RWPE1 (cell line): ENCODE results near the gene LMO7.

Source experiments
- CTCF ChIA-PET: fragments of 350-600 bp; sonication (Branson Sonifier 250); formaldehyde crosslinking; extraction: SDS; loops from one replicate; lab custom pipeline; 2021; lab: Yijun Ruan, JAX
- POLR2A ChIA-PET: fragments of 400-600 bp; formaldehyde crosslinking; extraction: SDS; loops from one replicate; lab custom pipeline; 2020; ENCODE audit warnings: antibody characterized with exemption; ENCODE audit not compliant: low non-redundant PET; lab: Yijun Ruan, JAX
- DNase-seq: peaks from one replicate; pipeline ENCODE4 v3.0.0; 2012; ENCODE audit warnings: low spot score
- H3K27ac ChIP-seq: fragments of 450-650 bp; 2 replicates; pipeline ENCODE4 v1.5.1; 2017
- TF ChIP-seq, protein P1 (sequence below): fragments of 450-650 bp; conservative IDR thresholded peaks from 2 replicates; pipeline ENCODE4 v1.5.1; 2017; ENCODE audit warnings: low read depth, mild to moderate bottlenecking

LMO7 gene

DNA sequence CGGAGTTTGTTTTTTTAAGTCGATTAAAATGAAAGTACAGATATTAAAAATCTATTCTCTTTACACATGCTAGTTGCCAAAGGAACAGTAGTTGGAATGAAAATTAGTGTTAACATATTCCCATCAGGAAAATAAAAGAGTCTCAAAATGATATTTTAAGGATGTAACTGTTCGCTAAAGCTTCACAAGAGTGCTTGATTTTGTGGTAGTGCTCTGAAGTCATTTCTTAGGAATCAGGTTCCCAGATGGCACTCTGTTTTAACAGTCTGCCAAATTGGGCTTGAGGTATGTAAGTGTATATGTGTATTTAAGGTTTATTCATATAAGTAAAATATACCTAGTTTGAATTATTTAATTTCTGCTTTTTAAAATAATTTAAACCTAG, 128.8 kb downstream of the LMO7 start:
- ChIA-PET POLR2A (no interaction called here), CTCF (interaction anchor here (1.1 kb wide), 1 partner anchor 63 kb away, joined by 3 read pairs; no protein-coding TSS in a partner anchor)

GRCh38 chr13:75766636-75767035, 130.5 kb downstream of the LMO7 start:
- TF ChIP-seq, protein P1, sequence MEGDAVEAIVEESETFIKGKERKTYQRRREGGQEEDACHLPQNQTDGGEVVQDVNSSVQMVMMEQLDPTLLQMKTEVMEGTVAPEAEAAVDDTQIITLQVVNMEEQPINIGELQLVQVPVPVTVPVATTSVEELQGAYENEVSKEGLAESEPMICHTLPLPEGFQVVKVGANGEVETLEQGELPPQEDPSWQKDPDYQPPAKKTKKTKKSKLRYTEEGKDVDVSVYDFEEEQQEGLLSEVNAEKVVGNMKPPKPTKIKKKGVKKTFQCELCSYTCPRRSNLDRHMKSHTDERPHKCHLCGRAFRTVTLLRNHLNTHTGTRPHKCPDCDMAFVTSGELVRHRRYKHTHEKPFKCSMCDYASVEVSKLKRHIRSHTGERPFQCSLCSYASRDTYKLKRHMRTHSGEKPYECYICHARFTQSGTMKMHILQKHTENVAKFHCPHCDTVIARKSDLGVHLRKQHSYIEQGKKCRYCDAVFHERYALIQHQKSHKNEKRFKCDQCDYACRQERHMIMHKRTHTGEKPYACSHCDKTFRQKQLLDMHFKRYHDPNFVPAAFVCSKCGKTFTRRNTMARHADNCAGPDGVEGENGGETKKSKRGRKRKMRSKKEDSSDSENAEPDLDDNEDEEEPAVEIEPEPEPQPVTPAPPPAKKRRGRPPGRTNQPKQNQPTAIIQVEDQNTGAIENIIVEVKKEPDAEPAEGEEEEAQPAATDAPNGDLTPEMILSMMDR, result no peak
- ChIA-PET POLR2A (no interaction called here), CTCF (interaction anchor here (0.7 kb wide), 1 partner anchor 110 kb away, joined by 3 read pairs; no protein-coding TSS in a partner anchor)
- no peak overlapping the region for H3K27ac ChIP-seq
- no peak for DNase-seq

More for the DNA sequence above, 128.8 kb downstream of the LMO7 start:
- DNase-seq, result no peak
- TF ChIP-seq, protein P1, result no peak
- H3K27ac ChIP-seq, result no peak overlapping the region

DNA sequence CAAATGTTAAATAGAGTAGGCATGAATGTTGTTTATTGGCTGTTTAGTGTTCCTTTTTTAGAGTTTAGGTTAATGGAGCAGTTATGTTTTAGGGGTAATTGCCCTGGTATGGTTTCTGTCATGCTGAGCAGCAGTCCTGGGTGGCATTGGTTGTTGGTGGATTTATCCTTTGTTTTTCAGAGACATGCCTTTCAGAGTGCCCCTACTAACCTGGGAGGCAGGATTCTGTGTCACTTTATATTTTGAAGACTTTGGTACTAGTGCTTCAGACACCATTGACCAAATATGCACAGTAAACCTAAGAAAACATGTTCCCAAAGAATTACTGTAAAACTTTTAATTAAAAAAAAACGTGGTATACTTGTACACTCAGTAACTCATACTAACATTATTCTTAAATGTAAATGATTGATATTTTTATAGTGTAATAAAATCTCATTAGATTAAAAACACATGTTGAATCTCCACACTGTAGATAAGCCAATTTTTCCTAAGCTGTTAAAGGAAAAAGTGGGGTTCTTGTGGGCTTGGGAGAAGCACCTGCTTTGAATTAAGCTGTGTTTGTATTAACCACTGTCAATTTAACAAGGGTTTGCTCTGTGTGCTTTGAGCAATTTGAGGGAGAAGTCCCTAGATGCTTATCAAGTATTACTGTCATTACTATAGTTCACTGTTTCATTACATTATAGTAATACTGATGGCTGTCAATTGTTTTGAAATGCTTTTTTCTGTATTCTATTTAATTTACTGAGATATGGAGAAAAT, 133.2 kb downstream of the LMO7 start:
- POLR2A ChIA-PET, result interaction anchor here (0.6 kb wide), 1 partner anchor 262 kb away, joined by 4 read pairs; no protein-coding TSS in a partner anchor
- H3K27ac ChIP-seq, result no peak overlapping the region
- CTCF ChIA-PET, result no interaction called here
- TF ChIP-seq, protein P1, result no peak
- DNase-seq, result no peak

DNA sequence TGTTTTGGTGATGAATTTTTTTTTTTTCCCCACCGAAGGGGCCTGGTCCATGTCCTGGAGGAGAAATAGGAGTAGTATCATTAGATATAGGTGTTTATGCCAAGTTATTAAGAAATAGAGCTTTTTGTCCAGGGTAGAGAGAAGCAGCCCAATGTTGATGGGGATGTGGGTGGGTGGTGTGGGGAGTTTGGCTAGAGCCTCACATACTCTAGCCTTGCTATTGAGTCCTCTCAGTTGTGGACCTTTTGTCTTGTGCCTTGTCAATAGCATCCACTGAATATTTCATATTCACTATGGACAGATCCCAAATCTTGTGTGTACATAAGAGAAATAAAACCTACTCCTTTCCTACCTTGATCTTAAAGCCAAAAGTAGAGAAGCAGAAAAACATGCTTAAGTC, 134.0 kb downstream of the LMO7 start:
- POLR2A ChIA-PET, result interaction anchor here (0.5 to 0.6 kb wide), 2 partner anchors 18 to 261 kb away, joined by 4 to 11 read pairs; no protein-coding TSS in a partner anchor
- TF ChIP-seq, protein P1, result no peak
- no peak overlapping the region for H3K27ac ChIP-seq
- CTCF ChIA-PET, result no interaction called here
- DNase-seq, result no peak

GRCh38 chr13:75770592-75771011, 134.5 kb downstream of the LMO7 start:
- TF ChIP-seq, protein P1, result no peak
- ChIA-PET CTCF (no interaction called here), POLR2A (interaction anchor here (0.5 kb wide), 1 partner anchor 18 kb away, joined by 11 read pairs; no protein-coding TSS in a partner anchor)
- no peak for DNase-seq
- no peak overlapping the region for H3K27ac ChIP-seq

DNA sequence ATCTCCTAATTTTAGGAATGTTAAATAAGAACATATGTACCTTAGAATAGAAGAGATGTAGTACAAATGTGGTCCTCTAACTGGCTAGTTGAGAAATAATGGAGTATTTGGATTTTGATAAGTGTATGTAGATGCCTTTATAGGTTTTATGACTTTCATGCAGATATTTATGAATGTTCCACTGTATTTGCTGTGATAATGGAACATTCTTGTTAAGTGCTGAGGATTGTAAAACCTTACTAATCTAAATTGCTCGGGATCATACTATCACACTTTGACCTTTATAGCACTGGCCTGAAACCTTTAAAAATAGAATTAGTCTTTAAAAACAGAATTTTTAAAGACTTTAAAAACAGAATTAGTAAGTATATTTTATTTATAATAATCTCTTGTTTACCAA, 135.1 kb downstream of the LMO7 start:
- ChIA-PET POLR2A (no interaction called here), CTCF (no interaction called here)
- TF ChIP-seq, protein P1, result no peak
- no peak for DNase-seq
- no peak overlapping the region for H3K27ac ChIP-seq
